HepG2 (cell line): ENCODE results near the gene BTK. TPM values are rescaled to one million over a fixed set of nuclear protein-coding genes. Genes with fewer than 3 reads are reported as not detected.
A peak's percentile ranks its signal among the peaks of the same experiment; 100 is the strongest.

Experiments used
- ATAC-seq: fragments of 200-7000 bp; cut with Tn5 transposase; 3 replicates; pipeline ENCODE4 v1.9.1; 2020; ENCODE audit warnings: mild to moderate bottlenecking, moderate library complexity
- Bru-seq: library from RNA; stranded (reverse); fragments of 400-500 nt; gene quantifications from one replicate; lab custom pipeline; 2021; lab: Mats Ljungman, UMichigan
- BruChase-seq, 2 experiments: library from RNA; stranded (reverse); fragments of 400-500 nt; gene quantifications; one replicate each; lab custom pipeline; 2021; lab: Mats Ljungman, UMichigan
- BruUV-seq: library from RNA; stranded (reverse); fragments of 400-500 nt; replicated peaks from 2 replicates; lab custom pipeline; 2021; lab: Mats Ljungman, UMichigan
- CTCF ChIA-PET: fragments of 300-600 bp; formaldehyde crosslinking; extraction: SDS; loops from one replicate; lab custom pipeline; 2021; ENCODE audit warnings: low total read pairs, inconsistent platforms, low intra/inter-chr PET ratio; lab: Yijun Ruan, JAX
- POLR2A ChIA-PET: fragments of 350-600 bp; sonication (Branson Sonifier 250); formaldehyde crosslinking; loops from one replicate; lab custom pipeline; 2020; ENCODE audit warnings: antibody characterized with exemption, inconsistent platforms; lab: Yijun Ruan, JAX
- DNase-seq: peaks from one replicate; pipeline ENCODE4 v3.0.0-alpha.2; 2015; ENCODE audit warnings: low spot score
- FAIRE-seq: peaks from 3 replicates; lab custom pipeline; 2011; peaks lifted over from hg19 to GRCh38; lab: Jason Lieb, UNC
- H2AFZ ChIP-seq: one replicate; pipeline ENCODE4 v1.6.1; 2011; ENCODE audit warnings: low read length, inconsistent platforms
- H3K27ac ChIP-seq: fragments of 300-600 bp; 3 replicates; pipeline ENCODE4 v1.8.0; 2011; ENCODE audit warnings: mixed run types, mild to moderate bottlenecking, mixed read lengths, low read length, inconsistent platforms; ENCODE audit not compliant: insufficient read depth; ENCODE audit errors: extremely low read length
- H3K27me3 ChIP-seq, 2 experiments: fragments of 200-600 bp in 1 of 2; 2 replicates in 1 of 2; 3 replicates in 1 of 2; pipeline versions ENCODE4 v1.6.0 to v1.8.0; 2011; ENCODE audit warnings: low read length in 2 of 2, mild to moderate bottlenecking in 2 of 2, moderate library complexity in 2 of 2, inconsistent platforms in 1 of 2; ENCODE audit not compliant: insufficient read depth in 2 of 2, control insufficient read depth in 1 of 2
- H3K36me3 ChIP-seq, 2 experiments: fragments of 200-600 bp in 1 of 2; replicated peaks in 1 of 2; 2 replicates in 1 of 2; 3 replicates in 1 of 2; pipeline versions ENCODE4 v1.5.1 to v1.8.0; 2011; ENCODE audit warnings: low read length in 2 of 2, inconsistent platforms in 1 of 2; ENCODE audit not compliant: insufficient read depth in 2 of 2, control insufficient read depth in 1 of 2
- H3K4me1 ChIP-seq: 2 replicates; pipeline ENCODE4 v1.5.1; 2012; ENCODE audit warnings: low read length, inconsistent platforms; ENCODE audit not compliant: insufficient read depth
- H3K4me2 ChIP-seq: 2 replicates; pipeline ENCODE4 v1.6.0; 2011; ENCODE audit warnings: low read depth, low read length, inconsistent platforms
- H3K4me3 ChIP-seq, 3 experiments: fragments of 200-600 bp in 1 of 3; sonication (generic), shearing (Covaris generic) in 1 of 3; replicated peaks in 1 of 3; 2 replicates each; pipeline ENCODE4 v1.5.1; 2011 to 2016; ENCODE audit warnings: low read length in 3 of 3, inconsistent platforms in 2 of 3, low read depth in 2 of 3, mild to moderate bottlenecking in 2 of 3, control low read depth in 1 of 3, mixed read lengths in 1 of 3; ENCODE audit not compliant: insufficient read depth in 1 of 3
- H3K79me2 ChIP-seq: one replicate; pipeline ENCODE4 v1.6.1; 2011; ENCODE audit warnings: low read length, inconsistent platforms; ENCODE audit not compliant: insufficient read depth
- H3K9ac ChIP-seq: 2 replicates; pipeline ENCODE4 v1.6.0; 2011; ENCODE audit warnings: mild to moderate bottlenecking, low read depth, low read length, inconsistent platforms; ENCODE audit not compliant: insufficient read depth
- H3K9me3 ChIP-seq: 2 replicates; pipeline ENCODE4 v1.5.1; 2012; ENCODE audit warnings: mild to moderate bottlenecking, low read length
- H4K20me1 ChIP-seq: 2 replicates; pipeline ENCODE4 v1.6.0; 2011; ENCODE audit warnings: inconsistent platforms, mild to moderate bottlenecking, low read length, moderate library complexity; ENCODE audit not compliant: insufficient read depth
- ARID5B ChIP-seq: IDR thresholded peaks from 2 replicates; pipeline ENCODE4 v1.4.0; 2020; ENCODE audit warnings: mild to moderate bottlenecking, missing genetic modification reagents
- ARNT2 ChIP-seq: sonication (generic); formaldehyde crosslinking; IDR thresholded peaks from 2 replicates; pipeline ENCODE4 v1.8.0; 2022; ENCODE audit warnings: mild to moderate bottlenecking, low read depth, missing genetic modification reagents, moderate library complexity
- KAT7 ChIP-seq: IDR thresholded peaks from 2 replicates; pipeline ENCODE4 v1.6.1; 2018; ENCODE audit warnings: borderline replicate concordance, missing compliant biosample characterization
- MED13 ChIP-seq: sonication (generic); formaldehyde crosslinking; IDR thresholded peaks from 2 replicates; pipeline ENCODE4 v1.5.0; 2020; ENCODE audit warnings: missing genetic modification reagents
- RARG ChIP-seq: sonication (generic); formaldehyde crosslinking; IDR thresholded peaks from 2 replicates; pipeline ENCODE4 v1.4.0; 2020; ENCODE audit warnings: low read depth, mild to moderate bottlenecking, missing genetic modification reagents
- SMAD3 ChIP-seq: sonication (generic); formaldehyde crosslinking; IDR thresholded peaks from 2 replicates; pipeline ENCODE4 v1.4.0; 2020; ENCODE audit warnings: missing genetic modification reagents
- TCF12 ChIP-seq, 2 experiments: fragments of 450-650 bp in 1 of 2; sonication (generic) in 1 of 2; formaldehyde crosslinking in 1 of 2; IDR thresholded peaks; 2 replicates each; pipeline versions ENCODE4 v1.6.1 to v1.8.0; 2017 to 2022; ENCODE audit warnings: antibody characterized with exemption in 1 of 2, mild to moderate bottlenecking in 1 of 2, missing genetic modification reagents in 1 of 2, moderate library complexity in 1 of 2
- ZNF18 ChIP-seq: sonication (generic); formaldehyde crosslinking; IDR thresholded peaks from 2 replicates; pipeline ENCODE4 v1.8.0; 2022; ENCODE audit warnings: mild to moderate bottlenecking, missing genetic modification reagents; ENCODE audit not compliant: insufficient replicate concordance
- ZNF891 ChIP-seq: sonication (generic); formaldehyde crosslinking; IDR thresholded peaks from 2 replicates; pipeline ENCODE4 v1.5.0; 2020; ENCODE audit warnings: mild to moderate bottlenecking, missing genetic modification reagents
- WGBS: methylation state at CpG from one replicate; pipeline ENCODE4 v1.1.6; 2017; ENCODE audit warnings: low lambda C conversion rate; 5-methylcytosine and 5-hydroxymethylcytosine counted together
- in situ Hi-C: cut with HindIII; loops from 2 replicates; pipeline ENCODE4 v1.10.0; 2017; ENCODE audit warnings: low pct_unique_long_range_greater_than_20kb; ENCODE audit not compliant: extremely low pct_ligation_motif_present
- intact Hi-C: fragments of 100-400 bp; cut with micrococcal nuclease; formaldehyde crosslinking; loops from one replicate; pipeline ENCODE4 v1.10.0; 2022; ENCODE audit not compliant: unreplicated experiment
- long read RNA-seq, 2 experiments: library from RNA in 1 of 2; library from polyadenylated mRNA in 1 of 2; stranded (forward) in 1 of 2; unstranded in 1 of 2; transcript quantifications; one replicate each; pipeline ENCODE4 v2.0.0, GENCODE V29; 2019 to 2022
- polyA minus RNA-seq, 3 experiments: library from RNA; depleted of rRNA, polyadenylated mRNA; stranded (reverse); fragments of >200 nt; gene quantifications; 2 replicates each; pipeline ENCODE4 v1.2.3, GENCODE V29; 2011; ENCODE audit warnings: low replicate concordance in 1 of 3
- polyA plus RNA-seq, 8 experiments: library from polyadenylated mRNA; depleted of rRNA in 3 of 8; stranded (reverse) in 7 of 8; unstranded in 1 of 8; fragments of >200 nt; fragmentation: Illumina TruSeq in 4 of 8; extraction: Trizol in 4 of 8; gene quantifications; 2 replicates each; pipeline versions ENCODE4 v1.2.1 to v1.2.3, GENCODE V29; 2011 to 2016; ENCODE audit warnings: low read depth in 4 of 8, missing spikeins in 1 of 8, mixed read lengths in 1 of 8; ENCODE audit not compliant: insufficient read depth in 1 of 8
- total RNA-seq, 5 experiments: library from RNA; depleted of rRNA; stranded (reverse); fragments of >200 nt; fragmentation: Illumina TruSeq; extraction: Trizol; gene quantifications; 2 replicates each; pipeline ENCODE4 v1.2.3, GENCODE V29; 2016; ENCODE audit warnings: low read depth in 1 of 5
- TF ChIP-seq, protein P1 (sequence below): sonication (generic); formaldehyde crosslinking; IDR thresholded peaks from 2 replicates; pipeline ENCODE4 v1.8.0; 2022; ENCODE audit warnings: mild to moderate bottlenecking, missing genetic modification reagents, borderline replicate concordance

The BTK gene
- total RNA-seq (2016; rRNA removed; fragmentation: Illumina TruSeq; extraction: Trizol): not detected in 2 replicates
- total RNA-seq (2016; cell fraction: cytosol; rRNA removed; fragmentation: Illumina TruSeq; extraction: Trizol; ENCODE audit: low read depth): not detected in 2 replicates
- not detected in 2 replicates for total RNA-seq (2016; cell fraction: insoluble cytoplasmic fraction; rRNA removed; fragmentation: Illumina TruSeq; extraction: Trizol)
- total RNA-seq (2016; cell fraction: membrane; rRNA removed; fragmentation: Illumina TruSeq; extraction: Trizol): not detected in 2 replicates
- total RNA-seq (2016; cell fraction: nucleus; rRNA removed; fragmentation: Illumina TruSeq; extraction: Trizol): not detected in 2 replicates
- polyA plus RNA-seq (2011; rRNA removed): not detected in 2 replicates
- polyA plus RNA-seq (2011; cell fraction: cytosol; rRNA removed): not detected in 2 replicates
- not detected in 2 replicates for polyA plus RNA-seq (2011; cell fraction: nucleus; rRNA removed)
- not detected in 2 replicates for polyA plus RNA-seq (2012)
- polyA plus RNA-seq (2016; cell fraction: cytosol; fragmentation: Illumina TruSeq; extraction: Trizol; ENCODE audit: low read depth): not detected in 2 replicates
- not detected in 2 replicates for polyA plus RNA-seq (2016; cell fraction: insoluble cytoplasmic fraction; fragmentation: Illumina TruSeq; extraction: Trizol; ENCODE audit: low read depth)
- not detected in 2 replicates for polyA plus RNA-seq (2016; cell fraction: membrane; fragmentation: Illumina TruSeq; extraction: Trizol; ENCODE audit: low read depth)
- not detected in 2 replicates for polyA plus RNA-seq (2016; cell fraction: nucleus; fragmentation: Illumina TruSeq; extraction: Trizol; ENCODE audit: insufficient read depth, low read depth)
- 0.16 TPM in 1 of 2 replicates, not detected in the other for polyA minus RNA-seq (2011; rRNA and poly(A)+ RNA removed; ENCODE audit: low replicate concordance)
- not detected in 2 replicates for polyA minus RNA-seq (2011; cell fraction: cytosol; rRNA and poly(A)+ RNA removed)
- polyA minus RNA-seq (2011; cell fraction: nucleus; rRNA and poly(A)+ RNA removed): not detected in 2 replicates
- percentile 8 among the genes with signal in this experiment for Bru-seq, nascent RNA
- BruChase-seq, experiment 1, labeled RNA remaining after a 6-hour chase: percentile 10 among the genes with signal in this experiment
- percentile 10 among the genes with signal in this experiment for BruChase-seq, experiment 2, labeled RNA remaining after a 2-hour chase
- long read RNA-seq, experiment 1: 0 reads
- long read RNA-seq, experiment 2: 0 reads

- Histone ChIP-seq H3K9me3 (no peaks in the 10 kb centered on the region), H4K20me1 (no peaks in the 10 kb centered on the region), H3K9ac (no peak within 1 kb of the TSS), H3K27me3 (no peaks in the 10 kb centered on the region), H3K4me3 (no peak within 1 kb of the TSS), H3K4me1 (no peaks in the 10 kb centered on the region), H3K27ac (no peak within 1 kb of the TSS), H3K79me2 (peaks cover under 1% of the 10 kb centered on the region), H2AFZ (no peak within 1 kb of the TSS), H3K36me3 (no peaks in the 10 kb centered on the region), H3K4me2 (no peak within 1 kb of the TSS)
- no peak for ATAC-seq
- ChIA-PET POLR2A (no interaction called here), CTCF (no interaction called here)
- intact Hi-C loops (no loop called here), in situ Hi-C loops (no loop called here)
- WGBS: 75% methylated on average over 9 of the region's 9 CpGs
- FAIRE-seq: no peak
- no peak for DNase-seq
- BruUV-seq: no TSS peak
- TF ChIP-seq, protein P1, sequence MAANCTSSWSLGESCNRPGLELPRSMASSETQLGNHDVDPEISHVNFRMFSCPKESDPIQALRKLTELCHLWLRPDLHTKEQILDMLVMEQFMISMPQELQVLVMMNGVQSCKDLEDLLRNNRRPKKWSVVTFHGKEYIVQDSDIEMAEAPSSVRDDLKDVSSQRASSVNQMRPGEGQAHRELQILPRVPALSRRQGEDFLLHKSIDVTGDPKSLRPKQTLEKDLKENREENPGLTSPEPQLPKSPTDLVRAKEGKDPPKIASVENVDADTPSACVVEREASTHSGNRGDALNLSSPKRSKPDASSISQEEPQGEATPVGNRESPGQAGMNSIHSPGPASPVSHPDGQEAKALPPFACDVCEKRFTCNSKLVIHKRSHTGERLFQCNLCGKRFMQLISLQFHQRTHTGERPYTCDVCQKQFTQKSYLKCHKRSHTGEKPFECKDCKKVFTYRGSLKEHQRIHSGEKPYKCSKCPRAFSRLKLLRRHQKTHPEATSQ (CRISPR knock-in tag): no peak
- TF ChIP-seq ARNT2 (CRISPR knock-in tag) (no peak), ARID5B (CRISPR knock-in tag) (no peak), ZNF891 (no peak), TCF12 (IDR thresholded peaks at IDR 0.05) (no peak), TCF12 (CRISPR knock-in tag; IDR thresholded peaks at IDR 0.05) (no peak), KAT7 (CRISPR knock-in tag) (no peak), SMAD3 (CRISPR knock-in tag) (no peak), ZNF18 (no peak), RARG (CRISPR knock-in tag) (no peak), MED13 (CRISPR knock-in tag) (no peak)
These were observed at the start of gene BTK for GRCh38 chrX:101385795-101386541. Gene BTK, minus strand, starts transcription at chrX:101386191. Its CDS starts 10,907 bp downstream, at chrX:101375284.
